Upper lobe of right lung (tissue), 1 donor: ENCODE results near the gene ERC2. TPM values are rescaled to one million over a fixed set of nuclear protein-coding genes. Genes with fewer than 3 reads are reported as not detected.

Experiments used
- ATAC-seq: fragments of 200-7000 bp; cut with Tn5 transposase; one replicate; pipeline ENCODE4 v1.9.1; 2020; ENCODE audit warnings: mild to moderate bottlenecking, moderate library complexity
- DNase-seq: peaks from one replicate; pipeline ENCODE4 v3.0.0-alpha.2; 2020
- H3K27ac ChIP-seq: fragments of 200-600 bp; one replicate; pipeline ENCODE4 v1.8.0; 2022
- H3K27me3 ChIP-seq: fragments of 200-600 bp; one replicate; pipeline ENCODE4 v1.8.0; 2022; ENCODE audit warnings: mild to moderate bottlenecking
- H3K36me3 ChIP-seq: fragments of 200-600 bp; one replicate; pipeline ENCODE4 v1.8.0; 2022
- H3K4me1 ChIP-seq: fragments of 200-600 bp; one replicate; pipeline ENCODE4 v1.8.0; 2022
- H3K4me3 ChIP-seq: fragments of 200-600 bp; one replicate; pipeline ENCODE4 v1.8.0; 2022; ENCODE audit warnings: mild to moderate bottlenecking
- H3K9me3 ChIP-seq: fragments of 200-600 bp; one replicate; pipeline ENCODE4 v1.8.0; 2022
- intact Hi-C: fragments of 100-400 bp; cut with DNase I; formaldehyde crosslinking; loops from one replicate; pipeline ENCODE4 v1.11.0; 2022
- total RNA-seq: library from RNA; stranded (reverse); fragmentation: NEBNext Ultra II Directional; extraction: Animal tissue kit (Norgen Biotek cat#: 25700); gene quantifications from one replicate; pipeline ENCODE4 v1.2.1, GENCODE V29; 2021
- TF ChIP-seq, protein P1 (sequence below): fragments of 200-600 bp; IDR thresholded peaks from one replicate; pipeline ENCODE4 v1.8.0; 2022; ENCODE audit warnings: antibody characterized with exemption
- donor health status: DM: no; HTN: yes; CAD: no; lungs with severe emphysema.

ERC2 gene
- total RNA-seq, 1 donor from 2014 or later: 1.4 TPM

DNA sequence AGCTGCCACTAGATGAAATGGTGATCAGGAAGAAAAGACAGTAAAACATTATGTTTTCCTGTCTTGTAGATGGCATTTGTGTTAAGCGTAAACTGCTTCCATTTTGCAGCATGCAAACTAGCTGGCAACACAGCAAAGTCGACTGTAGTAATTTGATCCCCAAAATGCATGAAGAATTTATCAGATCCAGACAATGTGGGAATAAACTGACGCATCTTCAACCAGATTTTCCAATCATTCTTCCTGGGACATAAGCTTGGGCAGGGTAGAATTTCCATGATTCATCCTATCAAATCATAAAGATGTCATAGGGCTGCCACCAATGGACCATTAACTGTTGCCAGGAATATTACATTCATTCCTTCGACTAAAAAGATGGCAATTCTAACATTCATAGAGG lies 260.3 kb downstream of the ERC2 start:
- Histone ChIP-seq H3K9me3 (peaks cover 2% of the 10 kb centered on the region), H3K27ac (no peak overlapping the region), H3K4me3 (no peak overlapping the region), H3K36me3 (no peaks in the 10 kb centered on the region), H3K4me1 (no peaks in the 10 kb centered on the region), H3K27me3 (no peaks in the 10 kb centered on the region)
- ATAC-seq (no peak), DNase-seq (no peak)
- intact Hi-C loops: no loop called here
- TF ChIP-seq, protein P1, sequence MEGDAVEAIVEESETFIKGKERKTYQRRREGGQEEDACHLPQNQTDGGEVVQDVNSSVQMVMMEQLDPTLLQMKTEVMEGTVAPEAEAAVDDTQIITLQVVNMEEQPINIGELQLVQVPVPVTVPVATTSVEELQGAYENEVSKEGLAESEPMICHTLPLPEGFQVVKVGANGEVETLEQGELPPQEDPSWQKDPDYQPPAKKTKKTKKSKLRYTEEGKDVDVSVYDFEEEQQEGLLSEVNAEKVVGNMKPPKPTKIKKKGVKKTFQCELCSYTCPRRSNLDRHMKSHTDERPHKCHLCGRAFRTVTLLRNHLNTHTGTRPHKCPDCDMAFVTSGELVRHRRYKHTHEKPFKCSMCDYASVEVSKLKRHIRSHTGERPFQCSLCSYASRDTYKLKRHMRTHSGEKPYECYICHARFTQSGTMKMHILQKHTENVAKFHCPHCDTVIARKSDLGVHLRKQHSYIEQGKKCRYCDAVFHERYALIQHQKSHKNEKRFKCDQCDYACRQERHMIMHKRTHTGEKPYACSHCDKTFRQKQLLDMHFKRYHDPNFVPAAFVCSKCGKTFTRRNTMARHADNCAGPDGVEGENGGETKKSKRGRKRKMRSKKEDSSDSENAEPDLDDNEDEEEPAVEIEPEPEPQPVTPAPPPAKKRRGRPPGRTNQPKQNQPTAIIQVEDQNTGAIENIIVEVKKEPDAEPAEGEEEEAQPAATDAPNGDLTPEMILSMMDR: no peak

DNA sequence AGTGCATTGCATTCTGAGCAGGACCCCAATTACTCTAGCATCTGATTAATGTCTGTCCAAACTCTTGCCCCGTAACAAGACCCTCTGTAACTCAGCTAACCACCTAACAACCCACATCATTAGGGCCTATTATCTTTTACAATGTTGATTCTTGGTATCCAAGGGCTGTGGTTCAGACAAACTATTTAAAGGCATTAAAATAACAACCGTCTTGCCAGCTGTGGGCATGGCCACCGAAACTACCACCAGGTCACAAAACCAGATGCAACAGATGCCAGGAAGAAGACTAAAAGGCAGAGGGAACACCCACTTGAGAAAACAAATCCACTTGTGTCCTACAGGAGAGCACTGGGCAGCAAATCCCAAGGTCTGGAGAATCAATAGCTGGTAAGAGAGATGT lies 262.9 kb downstream of the ERC2 start:
- no peaks in the 10 kb centered on the region for H3K9me3 ChIP-seq
- intact Hi-C loops: no loop called here
- no peaks in the 10 kb centered on the region for H3K27me3 ChIP-seq
- H3K4me1 ChIP-seq: no peaks in the 10 kb centered on the region
- H3K27ac ChIP-seq: no peak overlapping the region
- ATAC-seq (no peak), DNase-seq (no peak)
- no peak overlapping the region for H3K4me3 ChIP-seq
- TF ChIP-seq, protein P1: no peak
- no peaks in the 10 kb centered on the region for H3K36me3 ChIP-seq

DNA sequence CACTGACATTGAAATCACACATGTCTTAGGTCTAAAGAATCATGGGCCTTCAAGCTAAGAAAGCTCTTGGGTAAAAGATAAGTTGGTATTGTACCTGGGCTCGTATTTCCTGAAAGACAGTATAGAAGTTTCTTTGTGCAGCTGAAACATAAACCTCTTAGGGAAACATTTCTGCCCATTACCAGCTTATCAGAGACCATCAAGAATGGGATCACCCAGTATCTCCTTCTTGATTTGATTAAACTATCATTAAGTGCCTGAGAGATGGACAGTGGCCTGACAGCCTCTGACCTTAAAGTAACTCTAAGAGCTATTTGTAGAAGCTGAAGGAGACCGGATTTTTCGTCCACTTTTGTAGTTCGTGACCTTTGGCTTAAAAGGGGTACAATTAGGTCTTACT lies 265.3 kb downstream of the ERC2 start:
- no peaks in the 10 kb centered on the region for H3K4me1 ChIP-seq
- no peaks in the 10 kb centered on the region for H3K27me3 ChIP-seq
- H3K4me3 ChIP-seq: no peak overlapping the region
- TF ChIP-seq, protein P1: no peak
- no peak for ATAC-seq
- DNase-seq: no peak
- no peaks in the 10 kb centered on the region for H3K9me3 ChIP-seq
- intact Hi-C loops: no loop called here
- H3K36me3 ChIP-seq: no peaks in the 10 kb centered on the region
- H3K27ac ChIP-seq: no peak overlapping the region

DNA sequence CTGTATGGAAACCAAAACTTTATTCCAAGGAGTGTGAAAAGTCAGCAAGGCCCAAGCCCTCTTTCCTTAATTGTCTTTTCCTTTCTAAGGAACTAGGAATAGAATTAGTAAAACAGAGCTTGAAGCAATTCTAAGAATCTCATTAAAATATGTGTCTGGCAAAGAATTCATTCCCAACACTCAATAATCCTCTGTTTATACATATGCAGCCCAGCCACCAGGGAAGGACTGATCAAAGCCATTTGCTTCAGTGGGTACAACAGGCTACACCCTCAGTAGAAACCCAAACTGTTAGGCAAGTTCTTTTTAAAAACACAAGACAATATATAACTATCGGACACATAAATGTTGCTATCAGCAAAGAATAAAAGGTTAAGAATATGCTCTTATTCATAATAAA lies 266.9 kb downstream of the ERC2 start:
- intact Hi-C loops: no loop called here
- Histone ChIP-seq H3K9me3 (no peaks in the 10 kb centered on the region), H3K27me3 (no peaks in the 10 kb centered on the region), H3K27ac (no peak overlapping the region), H3K36me3 (no peaks in the 10 kb centered on the region), H3K4me1 (peaks cover 6% of the 10 kb centered on the region), H3K4me3 (no peak overlapping the region)
- no peak for ATAC-seq
- TF ChIP-seq, protein P1: no peak
- DNase-seq: no peak

DNA sequence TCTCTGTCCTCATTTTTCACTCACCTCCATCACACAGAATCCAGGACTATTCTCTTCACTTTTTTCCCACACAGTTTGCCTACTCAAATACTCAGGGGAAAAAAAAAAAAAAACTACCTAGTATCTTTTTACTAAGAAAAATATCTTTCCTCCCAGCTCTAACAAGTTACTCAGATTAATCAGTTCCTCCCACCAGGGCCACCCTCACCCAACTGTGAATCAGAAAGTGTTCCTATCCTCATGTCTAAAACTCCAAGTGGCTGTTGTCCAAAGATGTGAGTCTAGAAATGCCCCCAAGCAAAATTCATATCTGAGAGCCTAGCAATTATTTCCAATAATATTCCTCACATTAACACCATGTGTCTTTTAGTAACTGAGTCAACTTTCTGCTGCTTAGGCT lies 268.0 kb downstream of the ERC2 start:
- DNase-seq (no peak), ATAC-seq (no peak)
- Histone ChIP-seq H3K27me3 (no peaks in the 10 kb centered on the region), H3K36me3 (no peaks in the 10 kb centered on the region), H3K4me1 (peaks cover 6% of the 10 kb centered on the region), H3K4me3 (no peak overlapping the region), H3K9me3 (no peaks in the 10 kb centered on the region), H3K27ac (no peak overlapping the region)
- TF ChIP-seq, protein P1: no peak
- intact Hi-C loops: no loop called here

DNA sequence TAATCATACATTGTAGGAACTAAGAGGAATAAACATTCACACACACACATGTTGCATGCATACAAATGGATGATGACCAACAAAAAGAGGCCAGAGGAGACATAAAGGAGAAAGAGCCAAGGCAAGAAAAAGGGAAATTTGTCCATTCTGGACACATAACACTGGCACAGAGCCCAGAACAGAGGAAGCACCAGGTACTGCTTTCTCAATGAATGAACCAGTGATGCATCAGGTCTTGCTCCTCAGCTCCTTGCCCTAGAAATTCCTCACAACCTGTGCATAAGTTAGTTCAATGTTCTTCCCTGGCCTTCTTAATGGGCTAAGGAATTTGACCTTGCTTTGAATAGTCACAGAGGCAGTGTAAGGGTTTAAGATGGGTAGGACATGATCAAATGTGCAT lies 270.3 kb downstream of the ERC2 start:
- no peak for ATAC-seq
- Histone ChIP-seq H3K36me3 (no peaks in the 10 kb centered on the region), H3K4me3 (no peak overlapping the region), H3K9me3 (no peaks in the 10 kb centered on the region), H3K27me3 (no peaks in the 10 kb centered on the region), H3K27ac (no peak overlapping the region), H3K4me1 (peaks cover 6% of the 10 kb centered on the region)
- DNase-seq: no peak
- intact Hi-C loops: no loop called here
- TF ChIP-seq, protein P1: no peak
